Ishikawa (cell line): ENCODE data around the gene COG2.

Experiments used
- FOXM1 ChIP-seq: IDR thresholded peaks from 2 replicates; pipeline ENCODE4 v1.6.1; 2012; ENCODE audit warnings: low read depth, borderline replicate concordance
- TF ChIP-seq, protein P1 (sequence below): IDR thresholded peaks from 2 replicates; pipeline ENCODE4 v1.6.1; 2012

- TF ChIP-seq, protein P1, sequence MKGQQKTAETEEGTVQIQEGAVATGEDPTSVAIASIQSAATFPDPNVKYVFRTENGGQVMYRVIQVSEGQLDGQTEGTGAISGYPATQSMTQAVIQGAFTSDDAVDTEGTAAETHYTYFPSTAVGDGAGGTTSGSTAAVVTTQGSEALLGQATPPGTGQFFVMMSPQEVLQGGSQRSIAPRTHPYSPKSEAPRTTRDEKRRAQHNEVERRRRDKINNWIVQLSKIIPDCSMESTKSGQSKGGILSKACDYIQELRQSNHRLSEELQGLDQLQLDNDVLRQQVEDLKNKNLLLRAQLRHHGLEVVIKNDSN, result no peak
- TF ChIP-seq FOXM1, result no peak
Observed at GRCh38 chr1:230693777-230694176, 51.5 kb downstream of the COG2 start.
